Left ventricle myocardium inferior (tissue), 1 donor: ENCODE results near the gene CACNA1G. TPM values are rescaled to one million over a fixed set of nuclear protein-coding genes. Genes with fewer than 3 reads are reported as not detected.

Experiments used
- DNase-seq: peaks from one replicate; pipeline ENCODE4 v3.0.0-alpha.2; 2020
- H3K27ac ChIP-seq: fragments of 200-600 bp; replicated peaks from 2 replicates; pipeline ENCODE4 v1.8.0; 2021
- H3K27me3 ChIP-seq: fragments of 200-600 bp; 2 replicates; pipeline ENCODE4 v1.8.0; 2021; ENCODE audit warnings: low read depth
- H3K36me3 ChIP-seq: fragments of 200-600 bp; 2 replicates; pipeline ENCODE4 v1.8.0; 2021
- H3K4me1 ChIP-seq: fragments of 200-600 bp; 2 replicates; pipeline ENCODE4 v1.8.0; 2021
- H3K4me3 ChIP-seq: fragments of 200-600 bp; 2 replicates; pipeline ENCODE4 v1.8.0; 2021; ENCODE audit warnings: mild to moderate bottlenecking, moderate library complexity
- H3K9me3 ChIP-seq: fragments of 200-600 bp; replicated peaks from 2 replicates; pipeline ENCODE4 v1.8.0; 2021
- intact Hi-C: fragments of 100-400 bp; cut with micrococcal nuclease; formaldehyde crosslinking; loops from one replicate; pipeline ENCODE4 v1.11.0; 2022
- total RNA-seq: library from RNA; stranded (reverse); fragmentation: NEBNext Ultra II Directional; extraction: Animal tissue kit (Norgen Biotek cat#: 25700); gene quantifications from one replicate; pipeline ENCODE4 v1.2.1, GENCODE V29; 2021
- TF ChIP-seq, protein P1 (sequence below): fragments of 200-600 bp; IDR thresholded peaks from 2 replicates; pipeline ENCODE4 v1.8.0; 2021; ENCODE audit warnings: antibody characterized with exemption, mild to moderate bottlenecking, borderline replicate concordance
- donor health status: DM: no; HTN: yes; CAD: no; lungs with severe emphysema.

The CACNA1G gene
- total RNA-seq, 1 donor from 2014 or later = 0.58 TPM

DNA sequence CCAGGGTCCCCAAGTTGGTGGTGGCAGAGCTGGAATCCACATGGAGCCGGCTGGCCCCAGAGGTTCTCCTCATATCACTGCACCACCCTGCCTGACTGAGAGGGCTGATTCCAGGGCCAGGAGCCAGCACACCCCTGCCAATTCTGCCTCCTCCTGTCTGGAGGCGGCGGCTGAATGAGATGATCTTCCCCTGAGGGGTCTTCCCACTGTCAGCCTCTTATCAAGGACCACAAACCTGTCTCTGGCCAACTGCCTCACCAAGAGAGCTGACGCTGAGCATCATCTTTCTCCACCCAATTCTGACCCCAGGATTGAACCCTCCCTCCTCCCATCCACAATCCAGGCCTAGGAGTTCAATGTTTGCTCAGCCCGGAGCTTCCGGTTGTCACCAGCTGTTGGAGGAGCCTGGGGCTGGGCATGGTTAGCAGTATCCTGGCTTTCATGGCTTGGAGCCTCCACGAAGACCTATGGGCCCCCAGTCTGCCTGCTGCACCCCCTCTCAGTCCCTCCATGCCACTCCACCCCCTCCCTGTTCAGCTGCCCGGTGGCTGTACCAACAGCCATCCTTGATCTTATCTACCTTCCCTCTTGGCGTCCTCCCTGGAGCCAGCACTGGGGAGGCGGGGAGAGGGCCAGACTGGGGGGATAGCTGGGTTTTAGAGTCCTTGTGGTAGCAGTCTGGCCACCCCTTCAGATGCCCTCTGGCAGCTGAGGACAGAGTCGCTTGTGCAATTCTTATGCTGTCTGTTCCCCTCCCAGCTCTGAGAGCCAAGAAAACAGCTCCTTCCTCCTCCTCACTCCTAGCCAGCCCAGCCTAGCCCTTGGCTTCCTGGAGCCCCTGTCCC is 99.7 kb downstream of the CACNA1G start:
- Histone ChIP-seq H3K4me3 (no peak overlapping the region), H3K36me3 (no peaks in the 10 kb centered on the region), H3K4me1 (peaks cover 32% of the 10 kb centered on the region), H3K27ac (peak overlapping the region; percentile 63), H3K27me3 (no peaks in the 10 kb centered on the region), H3K9me3 (no peaks in the 10 kb centered on the region)
- TF ChIP-seq, protein P1, sequence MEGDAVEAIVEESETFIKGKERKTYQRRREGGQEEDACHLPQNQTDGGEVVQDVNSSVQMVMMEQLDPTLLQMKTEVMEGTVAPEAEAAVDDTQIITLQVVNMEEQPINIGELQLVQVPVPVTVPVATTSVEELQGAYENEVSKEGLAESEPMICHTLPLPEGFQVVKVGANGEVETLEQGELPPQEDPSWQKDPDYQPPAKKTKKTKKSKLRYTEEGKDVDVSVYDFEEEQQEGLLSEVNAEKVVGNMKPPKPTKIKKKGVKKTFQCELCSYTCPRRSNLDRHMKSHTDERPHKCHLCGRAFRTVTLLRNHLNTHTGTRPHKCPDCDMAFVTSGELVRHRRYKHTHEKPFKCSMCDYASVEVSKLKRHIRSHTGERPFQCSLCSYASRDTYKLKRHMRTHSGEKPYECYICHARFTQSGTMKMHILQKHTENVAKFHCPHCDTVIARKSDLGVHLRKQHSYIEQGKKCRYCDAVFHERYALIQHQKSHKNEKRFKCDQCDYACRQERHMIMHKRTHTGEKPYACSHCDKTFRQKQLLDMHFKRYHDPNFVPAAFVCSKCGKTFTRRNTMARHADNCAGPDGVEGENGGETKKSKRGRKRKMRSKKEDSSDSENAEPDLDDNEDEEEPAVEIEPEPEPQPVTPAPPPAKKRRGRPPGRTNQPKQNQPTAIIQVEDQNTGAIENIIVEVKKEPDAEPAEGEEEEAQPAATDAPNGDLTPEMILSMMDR = no peak
- intact Hi-C loops = no loop called here
- peak; percentile 46 for DNase-seq

DNA sequence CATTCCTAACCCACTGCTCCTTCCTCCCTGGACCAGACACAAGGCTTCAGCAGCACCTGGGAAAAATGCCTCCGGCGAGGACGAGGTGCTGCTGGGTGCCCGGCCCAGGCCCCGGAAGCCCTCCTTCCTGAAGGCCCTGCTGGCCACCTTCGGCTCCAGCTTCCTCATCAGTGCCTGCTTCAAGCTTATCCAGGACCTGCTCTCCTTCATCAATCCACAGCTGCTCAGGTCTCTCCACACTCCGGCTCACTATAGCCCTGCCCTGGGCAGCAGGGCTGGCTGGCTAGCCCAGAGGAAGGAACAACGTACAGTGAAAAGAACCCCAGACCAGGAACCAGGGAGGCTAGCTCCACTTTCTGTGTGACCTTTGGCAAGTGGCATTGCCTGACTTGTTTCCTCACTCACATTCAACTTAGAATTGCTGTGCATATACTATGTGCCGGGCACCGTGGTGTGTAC is 100.4 kb downstream of the CACNA1G start:
- H3K4me3 ChIP-seq = no peak overlapping the region
- peak overlapping the region; percentile 63 for H3K27ac ChIP-seq
- intact Hi-C loops = no loop called here
- H3K36me3 ChIP-seq = no peaks in the 10 kb centered on the region
- no peaks in the 10 kb centered on the region for H3K9me3 ChIP-seq
- TF ChIP-seq, protein P1 = no peak
- H3K27me3 ChIP-seq = no peaks in the 10 kb centered on the region
- peaks cover 32% of the 10 kb centered on the region for H3K4me1 ChIP-seq
- DNase-seq = no peak

DNA sequence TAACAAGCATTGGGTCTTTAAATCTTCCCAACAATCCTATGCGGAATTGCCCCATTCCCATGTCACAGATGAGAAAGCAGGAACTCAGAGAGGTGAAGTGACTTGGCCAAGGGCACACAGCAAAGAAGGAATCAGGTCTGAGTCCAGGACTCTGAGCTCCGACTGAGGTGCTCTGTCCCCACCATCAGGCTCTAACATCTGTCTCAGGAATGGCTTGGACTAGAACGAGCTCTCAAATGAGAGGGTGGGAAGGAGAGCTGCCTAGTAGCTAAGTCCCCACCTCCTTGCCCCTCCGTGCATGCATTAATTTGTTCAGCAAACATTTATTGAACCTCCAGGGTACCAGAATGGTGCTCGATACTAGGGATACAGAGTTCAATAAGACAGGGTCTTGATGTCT is 100.8 kb downstream of the CACNA1G start:
- DNase-seq = no peak
- Histone ChIP-seq H3K27ac (no peak overlapping the region), H3K27me3 (no peaks in the 10 kb centered on the region), H3K4me3 (no peak overlapping the region), H3K9me3 (no peaks in the 10 kb centered on the region), H3K36me3 (no peaks in the 10 kb centered on the region), H3K4me1 (peaks cover 32% of the 10 kb centered on the region)
- TF ChIP-seq, protein P1 = no peak
- intact Hi-C loops = no loop called here

DNA sequence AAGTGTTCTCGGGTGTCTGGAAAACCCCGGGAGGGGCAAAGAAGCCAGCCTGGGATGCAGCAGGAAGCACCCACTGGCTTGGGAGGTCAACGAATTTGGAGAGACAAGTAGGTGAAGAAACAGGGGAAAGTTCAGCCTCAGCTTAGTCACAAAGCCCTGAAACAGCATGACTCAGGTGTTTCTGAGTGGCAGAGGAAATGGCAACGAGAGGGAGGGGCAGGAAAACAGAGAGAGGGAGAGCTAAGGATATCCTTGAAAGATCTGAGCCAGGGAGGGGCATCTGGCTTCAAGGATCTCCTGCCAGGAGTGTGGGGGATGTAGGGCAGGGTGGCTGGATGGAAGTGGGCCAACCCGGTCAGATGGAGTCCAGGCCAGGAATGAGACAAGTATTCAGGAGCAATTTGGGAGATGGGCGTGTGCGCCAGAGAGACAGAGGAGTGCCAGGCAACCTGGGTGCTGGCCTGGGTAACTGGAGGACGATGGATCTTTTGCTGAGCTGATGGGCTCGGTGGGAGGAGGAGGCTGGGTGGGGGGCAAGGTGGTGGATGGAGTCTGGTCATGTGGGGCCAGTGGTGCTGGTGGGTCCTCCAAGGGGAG is 101.4 kb downstream of the CACNA1G start:
- Histone ChIP-seq H3K27me3 (no peaks in the 10 kb centered on the region), H3K36me3 (no peaks in the 10 kb centered on the region), H3K27ac (no peak overlapping the region), H3K9me3 (no peaks in the 10 kb centered on the region), H3K4me3 (no peak overlapping the region), H3K4me1 (peaks cover 32% of the 10 kb centered on the region)
- TF ChIP-seq, protein P1 = no peak
- DNase-seq = no peak
- intact Hi-C loops = no loop called here

DNA sequence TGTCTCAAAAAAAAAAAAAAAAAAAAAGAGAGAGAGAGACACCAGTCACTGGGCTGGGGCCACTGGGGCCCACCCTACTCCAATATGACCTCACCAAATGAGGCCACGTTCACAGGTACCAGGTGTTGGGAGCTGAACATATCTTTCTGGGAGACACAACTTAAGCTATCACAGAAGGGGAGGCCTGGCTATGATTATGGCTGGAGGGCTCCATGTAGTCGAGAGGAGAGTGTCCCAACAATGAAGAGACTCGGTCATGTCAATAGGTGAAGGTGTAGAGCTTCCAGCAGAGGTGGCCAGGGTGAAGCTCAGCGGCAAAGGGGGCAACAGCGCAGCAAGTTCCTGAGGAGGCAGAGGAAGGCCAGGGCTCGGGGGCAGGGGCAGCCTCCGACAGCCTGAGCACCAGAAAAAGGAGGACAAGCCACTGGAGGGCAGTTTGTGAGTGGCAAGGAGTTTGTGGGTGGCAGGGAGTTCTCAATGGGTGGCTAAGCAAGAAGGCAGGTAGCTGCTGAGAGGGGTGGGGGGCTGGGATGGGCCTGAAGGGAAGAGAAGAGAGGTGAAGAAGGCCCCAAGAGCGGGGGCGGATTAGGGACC is 102.2 kb downstream of the CACNA1G start:
- TF ChIP-seq, protein P1 = no peak
- intact Hi-C loops = no loop called here

More for the DNA sequence above, 102.2 kb downstream of the CACNA1G start:
- Histone ChIP-seq H3K36me3 (no peaks in the 10 kb centered on the region), H3K9me3 (no peaks in the 10 kb centered on the region), H3K4me3 (no peak overlapping the region), H3K27ac (no peak overlapping the region), H3K4me1 (peaks cover 32% of the 10 kb centered on the region), H3K27me3 (no peaks in the 10 kb centered on the region)
- no peak for DNase-seq
